Transverse colon (tissue), 4 donors: ENCODE measurements around the gene CLCA1. TPM values are rescaled to one million over a fixed set of nuclear protein-coding genes. Genes with fewer than 3 reads are reported as not detected.

Experiments used
- DNase-seq: peaks from one replicate; pipeline ENCODE4 v3.0.0-alpha.2; 2019
- H3K27ac ChIP-seq, 4 donors: fragments of 200-600 bp; sonication (generic); 2 replicates each; pipeline ENCODE4 v1.5.1; 2016 to 2018; ENCODE audit warnings: inconsistent platforms in 4 of 4
- H3K27me3 ChIP-seq: fragments of 200-600 bp; sonication (generic); 2 replicates; pipeline ENCODE4 v1.5.1; 2017; ENCODE audit warnings: inconsistent platforms
- H3K36me3 ChIP-seq, 4 donors: fragments of 200-600 bp; sonication (generic); 2 replicates each; pipeline ENCODE4 v1.5.1; 2017 to 2019; ENCODE audit warnings: inconsistent platforms in 4 of 4
- H3K4me1 ChIP-seq, 4 donors: fragments of 200-600 bp; sonication (generic); 2 replicates each; pipeline ENCODE4 v1.5.1; 2017 to 2020; ENCODE audit warnings: inconsistent platforms in 4 of 4
- H3K4me3 ChIP-seq, 4 donors: fragments of 200-600 bp; sonication (generic); 1 replicate in 1 of 4; 2 replicates in 3 of 4; pipeline versions ENCODE4 v1.5.1 to v1.6.1; 2017 to 2019; ENCODE audit warnings: inconsistent platforms in 4 of 4
- H3K9me3 ChIP-seq, 2 donors: fragments of 200-600 bp; sonication (generic); 2 replicates each; pipeline ENCODE4 v1.5.1; 2017 to 2019; ENCODE audit warnings: inconsistent platforms in 2 of 2
- CTCF ChIP-seq, 5 experiments: fragments of 200-600 bp in 3 of 5; fragments of 450-650 bp in 2 of 5; sonication (generic) in 3 of 5; IDR thresholded peaks; 1 replicate in 2 of 5; 2 replicates in 3 of 5; pipeline ENCODE4 v1.5.1; 2016 to 2017; ENCODE audit warnings: antibody characterized with exemption in 5 of 5, inconsistent platforms in 3 of 5, mild to moderate bottlenecking in 2 of 5, moderate library complexity in 1 of 5
- EP300 ChIP-seq: sonication (generic); formaldehyde crosslinking; IDR thresholded peaks from one replicate; pipeline ENCODE4 v1.6.1; 2017; ENCODE audit warnings: antibody characterized with exemption, low read depth
- POLR2A ChIP-seq: fragments of 450-650 bp; IDR thresholded peaks from one replicate; pipeline ENCODE4 v1.6.1; 2016; ENCODE audit warnings: antibody characterized with exemption, mild to moderate bottlenecking, moderate library complexity
- POLR2AphosphoS5 ChIP-seq, 3 donors: sonication (generic); formaldehyde crosslinking; IDR thresholded peaks; one replicate each; pipeline ENCODE4 v1.6.1; 2016; ENCODE audit warnings: antibody characterized with exemption in 3 of 3
- WGBS, 2 donors: methylation state at CpG; one replicate each; pipeline ENCODE4 v1.1.5; 2018; ENCODE audit warnings: low coverage in 1 of 2; 5-methylcytosine and 5-hydroxymethylcytosine counted together
- in situ Hi-C, 4 donors: fragments of 200-750 bp; cut with MboI; loops; one replicate each; pipeline versions ENCODE4 v1.15.0 to v1.15.1; 2017; ENCODE audit warnings: low sequenced_read_pairs in 3 of 4, low pct_ligation_motif_present in 1 of 4, low pct_unique_long_range_greater_than_20kb in 1 of 4
- intact Hi-C: fragments of 100-400 bp; cut with DNase I; formaldehyde crosslinking; loops from one replicate; pipeline ENCODE4 v1.15.1; 2023; ENCODE audit warnings: low total_unique reads
- total RNA-seq, 4 donors: library from RNA; depleted of rRNA; stranded (reverse); fragments of >200 nt; gene quantifications; one replicate each; pipeline ENCODE4 v1.1.0, GENCODE V29; 2016

The CLCA1 gene
- total RNA-seq, 4 donors from 2014 or later, result 16.1 to 1,013 (median 168) TPM

- H3K9me3 ChIP-seq, result no peaks in the 10 kb centered on the region
- H3K36me3 ChIP-seq, result no peaks in the 10 kb centered on the region
- TF ChIP-seq CTCF (IDR thresholded peaks at IDR 0.05), result no peak
- TF ChIP-seq EP300, result no peak
- TF ChIP-seq POLR2A, result no peak
- TF ChIP-seq POLR2AphosphoS5 (IDR thresholded peaks at IDR 0.05), result no peak
- no peak for DNase-seq
- no peak overlapping the region for H3K4me3 ChIP-seq
- intact Hi-C loops, result no loop called here
- in situ Hi-C loops, result no loop called here
- H3K4me1 ChIP-seq, result peaks cover 0 to 9% (median 3%) of the 10 kb centered on the region in 4 donors
- 86% methylated on average over 1 of the region's 1 CpG; no CpG with 5 or more reads in 1 of the 2 donors for WGBS, 2 donors
- H3K27me3 ChIP-seq, result no peaks in the 10 kb centered on the region
- H3K27ac ChIP-seq, result no peak overlapping the region
These were observed 22.8 kb upstream of the CLCA1 start for GRCh38 chr1:86445919-86446318.

DNA sequence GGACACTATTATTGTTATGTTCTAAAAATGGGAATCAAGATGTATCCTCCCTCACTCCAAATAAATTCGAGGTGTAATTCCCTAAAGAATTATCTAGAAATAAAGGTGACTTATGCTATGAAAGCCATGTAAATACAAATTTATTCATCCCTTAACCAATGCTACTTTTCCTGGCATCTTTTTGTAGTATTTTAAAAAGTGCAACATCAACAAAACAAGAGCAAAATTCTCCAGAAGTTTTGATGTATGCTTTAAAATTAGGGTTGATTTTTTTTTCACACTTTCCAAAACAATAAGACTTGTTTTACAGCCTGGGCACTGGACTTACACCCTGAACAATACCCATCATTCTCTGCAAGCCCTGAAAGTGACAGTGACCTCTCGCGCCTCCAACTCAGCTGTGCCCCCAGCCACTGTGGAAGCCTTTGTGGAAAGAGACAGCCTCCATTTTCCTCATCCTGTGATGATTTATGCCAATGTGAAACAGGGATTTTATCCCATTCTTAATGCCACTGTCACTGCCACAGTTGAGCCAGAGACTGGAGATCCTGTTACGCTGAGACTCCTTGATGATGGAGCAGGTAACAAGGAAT, 21.4 kb upstream of the CLCA1 start:
- Histone ChIP-seq H3K27ac (no peak overlapping the region), H3K9me3 (no peaks in the 10 kb centered on the region), H3K4me1 (peaks cover 0 to 6% (median 0%) of the 10 kb centered on the region in 4 donors), H3K27me3 (no peaks in the 10 kb centered on the region), H3K4me3 (no peak overlapping the region), H3K36me3 (no peaks in the 10 kb centered on the region)
- TF ChIP-seq EP300, result no peak
- no peak for TF ChIP-seq CTCF (IDR thresholded peaks at IDR 0.05)
- TF ChIP-seq POLR2A, result no peak
- TF ChIP-seq POLR2AphosphoS5 (IDR thresholded peaks at IDR 0.05), result no peak
- in situ Hi-C loops (no loop called here), intact Hi-C loops (no loop called here)
- DNase-seq, result no peak
- WGBS, 2 donors, result 69 to 73% methylated on average over 3 to 4 of the region's 4 CpGs

DNA sequence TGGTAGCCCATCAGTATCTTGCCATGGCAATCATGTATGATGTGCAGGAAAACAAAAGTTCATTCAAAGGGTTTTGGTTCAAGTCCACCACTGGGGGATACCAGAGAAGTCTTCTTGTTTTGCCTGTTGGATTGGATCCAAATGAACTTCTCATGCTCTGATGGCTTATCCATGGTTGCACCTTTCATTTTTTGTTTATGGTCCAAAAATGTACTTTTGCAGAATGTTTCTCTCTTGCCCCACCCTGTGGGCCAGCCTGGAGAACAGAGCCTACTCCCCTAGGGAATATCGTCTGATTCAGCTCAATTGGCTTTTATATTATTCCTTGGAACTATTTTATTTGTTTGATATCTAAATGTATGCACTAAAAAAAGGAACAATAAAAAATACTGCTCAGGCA, 20.1 kb upstream of the CLCA1 start:
- intact Hi-C loops, result no loop called here

GRCh38 chr1:86449103-86449502, 19.6 kb upstream of the CLCA1 start:
- DNase-seq, result no peak
- H3K27ac ChIP-seq, result no peak overlapping the region
- WGBS, 2 donors, result 57 to 59% methylated on average over 1 of the region's 1 CpG
- no peak for TF ChIP-seq POLR2A
- TF ChIP-seq EP300, result no peak
- TF ChIP-seq CTCF (IDR thresholded peaks at IDR 0.05), result no peak
- TF ChIP-seq POLR2AphosphoS5 (IDR thresholded peaks at IDR 0.05), result no peak
- in situ Hi-C loops, result no loop called here
- peaks cover 0 to 6% (median 0%) of the 10 kb centered on the region in 4 donors for H3K4me1 ChIP-seq
- no peaks in the 10 kb centered on the region for H3K9me3 ChIP-seq
- H3K36me3 ChIP-seq, result no peaks in the 10 kb centered on the region
- H3K4me3 ChIP-seq, result no peak overlapping the region
- intact Hi-C loops, result no loop called here
- H3K27me3 ChIP-seq, result no peaks in the 10 kb centered on the region

More for the DNA sequence above, 20.1 kb upstream of the CLCA1 start:
- Histone ChIP-seq H3K4me3 (no peak overlapping the region), H3K27me3 (no peaks in the 10 kb centered on the region), H3K27ac (no peak overlapping the region), H3K4me1 (peaks cover 0 to 6% (median 0%) of the 10 kb centered on the region in 4 donors), H3K9me3 (no peaks in the 10 kb centered on the region), H3K36me3 (no peaks in the 10 kb centered on the region)
- TF ChIP-seq POLR2AphosphoS5 (IDR thresholded peaks at IDR 0.05), result no peak
- no peak for TF ChIP-seq EP300
- TF ChIP-seq POLR2A, result no peak
- no peak for TF ChIP-seq CTCF (IDR thresholded peaks at IDR 0.05)
- WGBS, 2 donors, result 25 to 47% methylated on average over 1 of the region's 1 CpG
- in situ Hi-C loops, result no loop called here
- no peak for DNase-seq
